Vagina (tissue), 2 donors: ENCODE measurements around the gene TANGO2.

Experiments used
- POLR2A ChIP-seq, 2 donors: fragments of 450-650 bp; IDR thresholded peaks; one replicate each; pipeline ENCODE4 v1.6.1; 2017; ENCODE audit warnings: antibody characterized with exemption in 2 of 2, mild to moderate bottlenecking in 2 of 2, moderate library complexity in 2 of 2
- TF ChIP-seq, protein P1 (sequence below), 3 experiments: fragments of 450-650 bp in 2 of 3; fragments of 200-600 bp in 1 of 3; sonication (generic) in 1 of 3; IDR thresholded peaks; one replicate each; pipeline ENCODE4 v1.5.1; 2017 to 2019; ENCODE audit warnings: antibody characterized with exemption in 3 of 3, mild to moderate bottlenecking in 2 of 3, moderate library complexity in 2 of 3

DNA sequence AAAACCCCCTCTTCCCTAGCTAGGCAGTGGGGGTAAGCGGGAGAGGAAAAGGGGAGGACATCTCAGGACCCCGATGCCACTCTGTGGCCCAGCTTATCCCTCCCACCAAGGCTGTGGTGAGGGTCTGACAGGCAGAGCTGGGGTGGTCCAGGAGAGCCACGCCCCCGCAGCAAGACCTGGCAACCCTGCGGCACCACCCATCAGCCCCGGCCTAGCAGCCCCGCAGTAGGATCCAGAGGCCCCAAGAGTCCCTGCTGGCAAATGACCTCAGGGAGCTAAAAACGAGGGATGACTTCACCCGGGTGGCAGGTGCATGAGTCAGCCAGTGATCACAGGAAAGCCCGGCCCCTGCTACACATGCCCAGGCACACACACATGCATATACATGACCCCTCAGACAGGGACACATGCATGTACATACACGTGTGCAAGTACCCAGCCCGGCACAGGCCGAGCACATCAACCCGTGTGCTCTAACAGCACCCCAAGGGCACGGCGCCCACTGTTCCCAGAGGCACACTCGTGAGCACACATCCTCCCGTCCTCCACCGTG lies 36.6 kb upstream of the TANGO2 start:
- no peak for TF ChIP-seq POLR2A (IDR thresholded peaks at IDR 0.05)
- TF ChIP-seq, protein P1, sequence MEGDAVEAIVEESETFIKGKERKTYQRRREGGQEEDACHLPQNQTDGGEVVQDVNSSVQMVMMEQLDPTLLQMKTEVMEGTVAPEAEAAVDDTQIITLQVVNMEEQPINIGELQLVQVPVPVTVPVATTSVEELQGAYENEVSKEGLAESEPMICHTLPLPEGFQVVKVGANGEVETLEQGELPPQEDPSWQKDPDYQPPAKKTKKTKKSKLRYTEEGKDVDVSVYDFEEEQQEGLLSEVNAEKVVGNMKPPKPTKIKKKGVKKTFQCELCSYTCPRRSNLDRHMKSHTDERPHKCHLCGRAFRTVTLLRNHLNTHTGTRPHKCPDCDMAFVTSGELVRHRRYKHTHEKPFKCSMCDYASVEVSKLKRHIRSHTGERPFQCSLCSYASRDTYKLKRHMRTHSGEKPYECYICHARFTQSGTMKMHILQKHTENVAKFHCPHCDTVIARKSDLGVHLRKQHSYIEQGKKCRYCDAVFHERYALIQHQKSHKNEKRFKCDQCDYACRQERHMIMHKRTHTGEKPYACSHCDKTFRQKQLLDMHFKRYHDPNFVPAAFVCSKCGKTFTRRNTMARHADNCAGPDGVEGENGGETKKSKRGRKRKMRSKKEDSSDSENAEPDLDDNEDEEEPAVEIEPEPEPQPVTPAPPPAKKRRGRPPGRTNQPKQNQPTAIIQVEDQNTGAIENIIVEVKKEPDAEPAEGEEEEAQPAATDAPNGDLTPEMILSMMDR (IDR thresholded peaks at IDR 0.05): no peak
